ENCODE measurements around the gene MZF1. TPM values are rescaled to one million over a fixed set of nuclear protein-coding genes. Genes with fewer than 3 reads are reported as not detected.

The MZF1 gene
- total RNA-seq, 3 donors from 2014 or later = 30.4 to 43.3 (median 36.1) TPM

- ATAC-seq (no peak), DNase-seq (peak; percentile 64 to 88 (median 77))
- peak within 1 kb of the TSS; percentile 57 for H3K4me3 ChIP-seq
- H3K4me1 ChIP-seq (ENCODE audit: low read depth) = peaks cover 43% of the 10 kb centered on the region
- intact Hi-C loops (cut with DNase I, micrococcal nuclease) = no loop called here
- H3K36me3 ChIP-seq (ENCODE audit: low read depth) = peaks cover 8% of the 10 kb centered on the region
- TF ChIP-seq CTCF (IDR thresholded peaks at IDR 0.05) = no peak
- no peaks in the 10 kb centered on the region for H3K9me3 ChIP-seq
Observed at GRCh38 chr19:58558066-58558622, 15.0 kb downstream of the MZF1 start, which contains the start of gene UBE2M. TSS of gene UBE2M (minus strand) at chr19:58558611. CDS start at chr19:58558381, 230 bp downstream.

GRCh38 chr19:58557221-58558065, 15.7 kb downstream of the MZF1 start:
- ATAC-seq (no peak), DNase-seq (peak in 2 of 3 donors; percentile 21 to 51)
- TF ChIP-seq CTCF (IDR thresholded peaks at IDR 0.05) = no peak
- Histone ChIP-seq H3K4me3 (peak overlapping the region; percentile 57), H3K36me3 (ENCODE audit: low read depth) (peaks cover 8% of the 10 kb centered on the region), H3K4me1 (ENCODE audit: low read depth) (peaks cover 36% of the 10 kb centered on the region), H3K9me3 (no peaks in the 10 kb centered on the region)
- intact Hi-C loops (cut with DNase I, micrococcal nuclease) = no loop called here

- DNase-seq (peak in 2 of 3 donors; percentile 7 to 45), ATAC-seq (no peak)
- intact Hi-C loops (cut with DNase I, micrococcal nuclease) = no loop called here
- Histone ChIP-seq H3K4me3 (no peak overlapping the region), H3K4me1 (ENCODE audit: low read depth) (peaks cover 28% of the 10 kb centered on the region), H3K9me3 (no peaks in the 10 kb centered on the region), H3K36me3 (ENCODE audit: low read depth) (peaks cover 8% of the 10 kb centered on the region)
- no peak for TF ChIP-seq CTCF (IDR thresholded peaks at IDR 0.05)
Observed at GRCh38 chr19:58556622-58557220, 16.4 kb downstream of the MZF1 start.

GRCh38 chr19:58555920-58556621, 17.1 kb downstream of the MZF1 start:
- intact Hi-C loops (cut with DNase I, micrococcal nuclease) = no loop called here
- Histone ChIP-seq H3K36me3 (ENCODE audit: low read depth) (peaks cover 10% of the 10 kb centered on the region), H3K4me1 (ENCODE audit: low read depth) (peaks cover 25% of the 10 kb centered on the region), H3K4me3 (no peak overlapping the region), H3K9me3 (no peaks in the 10 kb centered on the region)
- ATAC-seq (no peak), DNase-seq (peak in 2 of 3 donors; percentile 54 to 68)
- TF ChIP-seq CTCF (IDR thresholded peaks at IDR 0.05) = no peak

- TF ChIP-seq CTCF (IDR thresholded peaks at IDR 0.05) = no peak
- DNase-seq = peak in 1 of 3 donors; percentile 56
- Histone ChIP-seq H3K9me3 (no peaks in the 10 kb centered on the region), H3K4me1 (ENCODE audit: low read depth) (peaks cover 25% of the 10 kb centered on the region), H3K4me3 (peak overlapping the region; percentile 62), H3K36me3 (ENCODE audit: low read depth) (peaks cover 13% of the 10 kb centered on the region)
- intact Hi-C loops (cut with DNase I, micrococcal nuclease) = no loop called here
- ATAC-seq = no peak
Observed at GRCh38 chr19:58555369-58555885, 17.7 kb downstream of the MZF1 start.
